Measurements from ENCODE around the gene POLE.

DNA sequence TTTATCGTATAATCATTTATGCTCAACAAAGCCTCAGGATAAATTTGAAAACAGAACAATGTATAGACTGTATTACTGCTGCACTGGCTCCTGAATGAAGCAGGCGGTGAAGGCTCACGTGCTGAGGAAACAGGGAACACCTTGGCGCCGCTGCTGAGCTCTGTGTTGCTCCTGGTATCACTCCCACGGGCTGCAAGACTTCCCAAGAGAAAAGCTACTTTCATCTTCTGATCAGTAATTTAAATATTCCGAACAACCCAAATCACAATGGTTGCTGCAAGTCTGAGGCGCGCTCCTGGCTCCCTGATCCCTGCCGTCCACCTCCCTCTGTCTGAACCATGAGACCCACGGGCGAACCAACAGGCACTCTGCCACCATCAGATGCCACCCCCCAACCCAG lies 39.2 kb upstream of the POLE start:
- TF ChIP-seq, protein P1, sequence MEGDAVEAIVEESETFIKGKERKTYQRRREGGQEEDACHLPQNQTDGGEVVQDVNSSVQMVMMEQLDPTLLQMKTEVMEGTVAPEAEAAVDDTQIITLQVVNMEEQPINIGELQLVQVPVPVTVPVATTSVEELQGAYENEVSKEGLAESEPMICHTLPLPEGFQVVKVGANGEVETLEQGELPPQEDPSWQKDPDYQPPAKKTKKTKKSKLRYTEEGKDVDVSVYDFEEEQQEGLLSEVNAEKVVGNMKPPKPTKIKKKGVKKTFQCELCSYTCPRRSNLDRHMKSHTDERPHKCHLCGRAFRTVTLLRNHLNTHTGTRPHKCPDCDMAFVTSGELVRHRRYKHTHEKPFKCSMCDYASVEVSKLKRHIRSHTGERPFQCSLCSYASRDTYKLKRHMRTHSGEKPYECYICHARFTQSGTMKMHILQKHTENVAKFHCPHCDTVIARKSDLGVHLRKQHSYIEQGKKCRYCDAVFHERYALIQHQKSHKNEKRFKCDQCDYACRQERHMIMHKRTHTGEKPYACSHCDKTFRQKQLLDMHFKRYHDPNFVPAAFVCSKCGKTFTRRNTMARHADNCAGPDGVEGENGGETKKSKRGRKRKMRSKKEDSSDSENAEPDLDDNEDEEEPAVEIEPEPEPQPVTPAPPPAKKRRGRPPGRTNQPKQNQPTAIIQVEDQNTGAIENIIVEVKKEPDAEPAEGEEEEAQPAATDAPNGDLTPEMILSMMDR (conservative IDR thresholded peaks at IDR 0.05 in 1 of 2, IDR thresholded peaks at IDR 0.05 in 1 of 2; ENCODE audit: low read depth in 1 of 2, low read length in 2 of 2) = no peak
- TF ChIP-seq EZH2 (IDR thresholded peaks at IDR 0.05; ENCODE audit: low read length, missing control alignments) = no peak

All from fibroblast of lung (primary cell).